ENCODE measurements around the gene HMCN2.
A peak's percentile ranks its signal among the peaks of the same experiment; 100 is the strongest.

DNA sequence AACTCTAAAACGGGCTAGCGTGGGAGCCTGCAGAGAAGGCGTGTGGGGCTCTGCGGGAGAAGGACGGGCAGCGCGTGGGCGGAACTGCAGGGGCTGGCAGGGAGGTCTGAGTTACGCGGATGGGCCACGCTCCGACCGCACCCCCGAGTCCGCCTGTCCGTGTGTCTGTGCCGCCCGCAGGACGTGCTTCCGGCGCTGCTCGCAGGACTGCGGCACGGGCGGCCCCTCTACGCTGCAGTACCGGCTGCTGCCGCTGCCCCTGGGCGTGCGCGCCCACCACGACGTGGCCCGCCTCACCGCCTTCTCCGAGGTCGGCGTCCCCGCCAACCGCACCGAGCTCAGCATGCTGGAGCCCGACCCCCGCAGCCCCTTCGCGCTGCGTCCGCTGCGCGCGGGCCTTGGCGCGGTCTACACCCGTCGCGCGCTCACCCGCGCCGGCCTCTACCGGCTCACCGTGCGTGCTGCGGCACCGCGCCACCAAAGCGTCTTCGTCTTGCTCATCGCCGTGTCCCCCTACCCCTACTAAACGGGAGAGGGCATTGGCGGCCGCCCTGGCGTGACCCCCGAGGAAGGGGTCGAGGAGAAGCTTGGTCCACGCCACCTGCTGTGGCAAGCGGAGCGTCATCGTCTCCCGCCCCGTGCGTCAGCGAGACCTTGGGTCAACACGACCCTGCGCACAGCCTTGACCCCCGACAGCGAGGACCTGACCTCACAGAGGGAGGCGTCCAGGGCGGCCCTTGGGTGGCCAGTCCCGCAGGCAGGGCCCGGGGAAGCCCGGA lies 167.8 kb downstream of the HMCN2 start:
- TF ChIP-seq, protein P1, sequence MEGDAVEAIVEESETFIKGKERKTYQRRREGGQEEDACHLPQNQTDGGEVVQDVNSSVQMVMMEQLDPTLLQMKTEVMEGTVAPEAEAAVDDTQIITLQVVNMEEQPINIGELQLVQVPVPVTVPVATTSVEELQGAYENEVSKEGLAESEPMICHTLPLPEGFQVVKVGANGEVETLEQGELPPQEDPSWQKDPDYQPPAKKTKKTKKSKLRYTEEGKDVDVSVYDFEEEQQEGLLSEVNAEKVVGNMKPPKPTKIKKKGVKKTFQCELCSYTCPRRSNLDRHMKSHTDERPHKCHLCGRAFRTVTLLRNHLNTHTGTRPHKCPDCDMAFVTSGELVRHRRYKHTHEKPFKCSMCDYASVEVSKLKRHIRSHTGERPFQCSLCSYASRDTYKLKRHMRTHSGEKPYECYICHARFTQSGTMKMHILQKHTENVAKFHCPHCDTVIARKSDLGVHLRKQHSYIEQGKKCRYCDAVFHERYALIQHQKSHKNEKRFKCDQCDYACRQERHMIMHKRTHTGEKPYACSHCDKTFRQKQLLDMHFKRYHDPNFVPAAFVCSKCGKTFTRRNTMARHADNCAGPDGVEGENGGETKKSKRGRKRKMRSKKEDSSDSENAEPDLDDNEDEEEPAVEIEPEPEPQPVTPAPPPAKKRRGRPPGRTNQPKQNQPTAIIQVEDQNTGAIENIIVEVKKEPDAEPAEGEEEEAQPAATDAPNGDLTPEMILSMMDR (IDR thresholded peaks at IDR 0.05): peak; percentile 38 to 88 (median 76)
- TF ChIP-seq POLR2A (IDR thresholded peaks at IDR 0.05): no peak

All from uterus (tissue), 2 donors.